OCI-LY7 (cell line): ENCODE measurements around the gene PAX7. TPM values are rescaled to one million over a fixed set of nuclear protein-coding genes. Genes with fewer than 3 reads are reported as not detected.

Experiments
- BruUV-seq: library from RNA; stranded (reverse); fragments of 400-500 nt; replicated peaks from 2 replicates; lab custom pipeline; 2021; lab: Mats Ljungman, UMichigan
- CTCF ChIA-PET: fragments of 300-600 bp; sonication (Branson Sonifier 250); formaldehyde crosslinking; loops from one replicate; lab custom pipeline; 2022; ENCODE audit warnings: antibody characterized with exemption; ENCODE audit not compliant: unreplicated experiment; lab: Charles Lee
- POLR2A ChIA-PET: fragments of 300-600 bp; sonication (Branson Sonifier 250); formaldehyde crosslinking; loops from one replicate; lab custom pipeline; 2022; ENCODE audit warnings: antibody characterized with exemption; lab: Charles Lee
- DNase-seq: peaks from one replicate; pipeline ENCODE4 v3.0.0-alpha.2; 2015; ENCODE audit warnings: low spot score
- H2AFZ ChIP-seq: fragments of 200-600 bp; sonication (generic), shearing (Covaris generic); 2 replicates; pipeline ENCODE4 v1.6.1; 2014; ENCODE audit warnings: mild to moderate bottlenecking, antibody characterized with exemption, low read length, moderate library complexity
- H3K27ac ChIP-seq: fragments of 200-600 bp; sonication (generic); 2 replicates; pipeline ENCODE4 v1.5.1; 2014; ENCODE audit warnings: mixed run types, low read depth, mild to moderate bottlenecking, moderate library complexity, low read length, inconsistent platforms; ENCODE audit not compliant: poor library complexity, severe bottlenecking
- H3K36me3 ChIP-seq: fragments of 200-600 bp; sonication (generic); 2 replicates; pipeline ENCODE4 v1.6.1; 2014; ENCODE audit warnings: mild to moderate bottlenecking, antibody characterized with exemption, low read length, moderate library complexity, mixed read lengths; ENCODE audit not compliant: insufficient read depth
- H3K4me1 ChIP-seq: fragments of 200-600 bp; sonication (generic); 2 replicates; pipeline ENCODE4 v1.5.1; 2014; ENCODE audit warnings: mild to moderate bottlenecking, low read length; ENCODE audit not compliant: insufficient read depth, poor library complexity, severe bottlenecking
- H3K4me2 ChIP-seq: fragments of 200-600 bp; sonication (generic); 2 replicates; pipeline ENCODE4 v1.6.1; 2014; ENCODE audit warnings: mild to moderate bottlenecking, low read length
- H3K4me3 ChIP-seq: fragments of 200-600 bp; sonication (generic); 2 replicates; pipeline ENCODE4 v1.5.1; 2014; ENCODE audit warnings: mild to moderate bottlenecking, low read depth, low read length; ENCODE audit not compliant: poor library complexity, severe bottlenecking
- H3K79me2 ChIP-seq: fragments of 200-600 bp; sonication (generic); 2 replicates; pipeline ENCODE4 v1.6.1; 2016; ENCODE audit warnings: low read depth, mild to moderate bottlenecking, low read length, moderate library complexity, mixed read lengths; ENCODE audit not compliant: insufficient read depth
- H3K9me2 ChIP-seq: fragments of 200-600 bp; sonication (generic); 2 replicates; pipeline ENCODE4 v1.6.1; 2016; ENCODE audit warnings: mild to moderate bottlenecking, low read length, mixed read lengths; ENCODE audit not compliant: insufficient read depth
- H3K9me3 ChIP-seq: fragments of 200-600 bp; sonication (generic); 2 replicates; pipeline ENCODE4 v1.6.1; 2014; ENCODE audit warnings: mild to moderate bottlenecking, mixed run types, low read length, mixed read lengths
- H4K20me1 ChIP-seq: fragments of 200-600 bp; sonication (generic); 2 replicates; pipeline ENCODE4 v1.6.1; 2014; ENCODE audit warnings: mild to moderate bottlenecking, antibody characterized with exemption, low read length, moderate library complexity, mixed read lengths; ENCODE audit not compliant: insufficient read depth
- CTCF ChIP-seq: fragments of 200-600 bp; sonication (generic); conservative IDR thresholded peaks from 2 replicates; pipeline ENCODE4 v1.5.1; 2014; ENCODE audit warnings: mild to moderate bottlenecking, antibody characterized with exemption, low read length, moderate library complexity, mixed read lengths
- EZH2phosphoT487 ChIP-seq: fragments of 200-600 bp; sonication (generic); IDR thresholded peaks from 2 replicates; pipeline ENCODE4 v1.6.1; 2018; ENCODE audit warnings: low read depth, borderline replicate concordance, mild to moderate bottlenecking, mixed run types, antibody characterized with exemption, low read length, moderate library complexity, mixed read lengths
- intact Hi-C: fragments of 100-400 bp; cut with micrococcal nuclease; formaldehyde crosslinking; loops from one replicate; pipeline ENCODE4 v1.10.0; 2022; ENCODE audit not compliant: unreplicated experiment
- total RNA-seq, 2 experiments: library from RNA; depleted of rRNA in 1 of 2; stranded (reverse); fragments of >200 nt in 1 of 2; shearing (Covaris generic) in 1 of 2; gene quantifications; 2 replicates each; pipeline ENCODE4 v1.2.3, GENCODE V29; 2014 to 2022

Gene PAX7
- total RNA-seq, 2 experiments from 2014 or later = not detected

GRCh38 chr1:18682375-18682774, 51.7 kb downstream of the PAX7 start:
- Histone ChIP-seq H3K4me3 (no peak overlapping the region), H3K9me3 (no peaks in the 10 kb centered on the region), H2AFZ (no peak overlapping the region), H3K4me1 (no peaks in the 10 kb centered on the region), H3K27ac (no peak overlapping the region), H3K36me3 (no peaks in the 10 kb centered on the region), H3K4me2 (no peak overlapping the region), H4K20me1 (no peaks in the 10 kb centered on the region; the same call in 1 of the 2 replicates), H3K9me2 (no peaks in the 10 kb centered on the region), H3K79me2 (no peaks in the 10 kb centered on the region)
- POLR2A ChIA-PET = no interaction called here
- no peak for DNase-seq
- no TSS peak for BruUV-seq
- intact Hi-C loops = no loop called here
- TF ChIP-seq EZH2phosphoT487 = no peak
- TF ChIP-seq CTCF = no peak
- CTCF ChIA-PET = no interaction called here

DNA sequence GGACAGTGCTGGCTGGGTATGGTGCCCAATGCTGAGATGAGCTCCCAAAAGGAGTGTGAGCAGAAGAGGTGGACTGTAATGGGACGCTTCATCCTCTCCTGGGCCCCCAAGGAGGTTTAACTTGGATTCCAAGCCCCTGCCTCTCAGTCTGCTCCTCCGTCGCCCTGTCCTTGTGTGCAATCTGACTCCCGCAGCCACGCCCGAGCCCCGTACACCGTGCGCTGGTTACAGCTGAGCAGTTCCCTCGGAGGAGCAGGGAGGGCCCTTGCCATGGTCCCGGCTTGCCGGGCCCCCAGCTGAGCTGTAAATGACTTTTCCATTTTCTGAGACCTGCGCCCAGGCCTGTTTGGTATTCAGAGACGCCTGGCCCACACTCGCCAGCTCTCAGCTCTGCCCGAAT, 53.7 kb downstream of the PAX7 start:
- ChIA-PET CTCF (interaction anchor here (0.6 kb wide), 1 partner anchor 110 kb away, joined by 3 read pairs; no protein-coding TSS in a partner anchor), POLR2A (no interaction called here)
- no peaks in the 10 kb centered on the region for H3K4me1 ChIP-seq
- no peaks in the 10 kb centered on the region for H3K36me3 ChIP-seq
- no peaks in the 10 kb centered on the region; the same call in 1 of the 2 replicates for H4K20me1 ChIP-seq
- no peak overlapping the region for H3K27ac ChIP-seq
- intact Hi-C loops = no loop called here
- H3K4me2 ChIP-seq = no peak overlapping the region
- no peaks in the 10 kb centered on the region for H3K79me2 ChIP-seq
- no peak for DNase-seq
- no peak overlapping the region for H3K4me3 ChIP-seq
- H3K9me2 ChIP-seq = no peaks in the 10 kb centered on the region
- no TSS peak for BruUV-seq
- H3K9me3 ChIP-seq = no peaks in the 10 kb centered on the region
- no peak for TF ChIP-seq CTCF
- H2AFZ ChIP-seq = no peak overlapping the region

DNA sequence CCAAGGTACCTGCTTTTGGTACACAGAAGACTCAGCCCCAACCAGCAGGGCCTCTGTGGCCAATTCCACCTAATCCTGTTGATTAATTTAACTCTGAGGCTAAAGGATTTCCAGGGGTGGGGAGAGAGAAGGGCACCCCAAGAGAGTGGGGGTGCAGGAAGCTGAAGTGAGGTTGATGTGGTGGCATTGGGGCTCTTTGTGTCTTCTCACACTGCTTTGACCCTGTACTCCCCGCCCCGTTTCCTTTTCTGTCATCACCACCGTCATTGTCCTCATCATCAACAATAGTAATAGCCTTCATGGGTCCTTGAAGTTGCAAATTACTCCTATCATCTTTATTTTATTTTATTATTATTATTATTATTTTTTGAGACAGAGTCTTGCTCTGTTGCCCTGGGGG, 55.9 kb downstream of the PAX7 start:
- H3K4me2 ChIP-seq = no peak overlapping the region
- BruUV-seq = no TSS peak
- H4K20me1 ChIP-seq = no peaks in the 10 kb centered on the region; the same call in 1 of the 2 replicates
- no peak overlapping the region for H3K4me3 ChIP-seq
- H3K4me1 ChIP-seq = no peaks in the 10 kb centered on the region
- no peaks in the 10 kb centered on the region for H3K79me2 ChIP-seq
- no peaks in the 10 kb centered on the region for H3K9me2 ChIP-seq
- no peak overlapping the region for H2AFZ ChIP-seq
- no peak for DNase-seq
- intact Hi-C loops = no loop called here
- no peaks in the 10 kb centered on the region for H3K36me3 ChIP-seq
- no peak for TF ChIP-seq EZH2phosphoT487
- no peak overlapping the region for H3K27ac ChIP-seq
- H3K9me3 ChIP-seq = no peaks in the 10 kb centered on the region
- ChIA-PET POLR2A (no interaction called here), CTCF (no interaction called here)
